SK-N-SH treated with all-trans-retinoic acid at 6 μM for 48 hours (cell line): ENCODE data around the gene SYDE1.

ENCODE experiments used
- ATAC-seq: fragments of 200-7000 bp; cut with Tn5 transposase; 3 replicates; pipeline ENCODE4 v1.9.1; 2020; ENCODE audit warnings: mild to moderate bottlenecking, moderate library complexity
- ARNTL ChIP-seq: fragments of 450-650 bp; formaldehyde crosslinking; IDR thresholded peaks from 2 replicates; pipeline ENCODE4 v1.5.0; 2020; ENCODE audit warnings: low read depth, mild to moderate bottlenecking, moderate library complexity, borderline replicate concordance
- CREB5 ChIP-seq: fragments of 250-450 bp; sonication (Bioruptor Pico); IDR thresholded peaks from 2 replicates; pipeline ENCODE4 v1.5.1; 2020; ENCODE audit warnings: low read depth, mild to moderate bottlenecking, moderate library complexity
- CSDC2 ChIP-seq: fragments of 250-450 bp; sonication (Bioruptor Pico); IDR thresholded peaks from 2 replicates; pipeline ENCODE4 v1.5.0; 2020; ENCODE audit warnings: mild to moderate bottlenecking, moderate library complexity
- PATZ1 ChIP-seq: fragments of 250-450 bp; sonication (Bioruptor Pico); IDR thresholded peaks from 2 replicates; pipeline ENCODE4 v1.8.0; 2020; ENCODE audit warnings: mild to moderate bottlenecking, moderate library complexity, borderline replicate concordance
- POU6F1 ChIP-seq: fragments of 250-450 bp; sonication (Bioruptor Pico); IDR thresholded peaks from 2 replicates; pipeline ENCODE4 v1.8.0; 2021; ENCODE audit warnings: low read depth, mild to moderate bottlenecking, moderate library complexity, borderline replicate concordance
- PPARA ChIP-seq: fragments of 250-450 bp; sonication (Bioruptor Pico); IDR thresholded peaks from 2 replicates; pipeline ENCODE4 v1.5.0; 2020; ENCODE audit warnings: mild to moderate bottlenecking, borderline replicate concordance
- RARB ChIP-seq: fragments of 250-450 bp; sonication (Bioruptor Pico); IDR thresholded peaks from 2 replicates; pipeline ENCODE4 v1.8.0; 2021; ENCODE audit warnings: mild to moderate bottlenecking, moderate library complexity
- TOX ChIP-seq: fragments of 250-450 bp; sonication (Bioruptor Pico); IDR thresholded peaks from 2 replicates; pipeline ENCODE4 v1.8.0; 2021; ENCODE audit warnings: mild to moderate bottlenecking, moderate library complexity, borderline replicate concordance
- TSHZ2 ChIP-seq: fragments of 250-450 bp; sonication (Bioruptor Pico); IDR thresholded peaks from 2 replicates; pipeline ENCODE4 v1.5.0; 2020; ENCODE audit warnings: mild to moderate bottlenecking, moderate library complexity
- ZC3H10 ChIP-seq: fragments of 250-450 bp; sonication (Bioruptor Pico); IDR thresholded peaks from 2 replicates; pipeline ENCODE4 v1.5.1; 2021; ENCODE audit warnings: mild to moderate bottlenecking, moderate library complexity
- ZFP30 ChIP-seq: fragments of 450-650 bp; formaldehyde crosslinking; IDR thresholded peaks from 2 replicates; pipeline ENCODE4 v1.5.0; 2022; ENCODE audit warnings: mild to moderate bottlenecking, moderate library complexity
- ZNF565 ChIP-seq: fragments of 450-650 bp; formaldehyde crosslinking; conservative IDR thresholded peaks from 2 replicates; pipeline ENCODE4 v1.5.0; 2020; ENCODE audit warnings: low read depth, mild to moderate bottlenecking, moderate library complexity
- ZNF70 ChIP-seq: fragments of 450-650 bp; formaldehyde crosslinking; IDR thresholded peaks from 2 replicates; pipeline ENCODE4 v1.5.0; 2020; ENCODE audit warnings: mild to moderate bottlenecking, moderate library complexity
- ZNF8 ChIP-seq: fragments of 450-650 bp; formaldehyde crosslinking; IDR thresholded peaks from 2 replicates; pipeline ENCODE4 v1.5.0; 2020; ENCODE audit warnings: mild to moderate bottlenecking, moderate library complexity

SYDE1 gene

GRCh38 chr19:15115080-15115479, 7.9 kb downstream of the SYDE1 start:
- ATAC-seq: peak; percentile 14
- TF ChIP-seq ZNF8 (CRISPR knock-in tag): no peak
- no peak for TF ChIP-seq ZNF70 (CRISPR knock-in tag)
- no peak for TF ChIP-seq PATZ1 (CRISPR knock-in tag)
- TF ChIP-seq PPARA: no peak

- ATAC-seq: peak; percentile 4; the same call in 2 of the 3 replicates
- TF ChIP-seq ZC3H10 (CRISPR knock-in tag) (no peak), ARNTL (CRISPR knock-in tag) (no peak), TSHZ2 (CRISPR knock-in tag) (no peak), CSDC2 (CRISPR knock-in tag) (no peak), PPARA (no peak), TOX (CRISPR knock-in tag) (no peak), POU6F1 (CRISPR knock-in tag) (no peak)
- TF ChIP-seq, all 23 proteins: peak for 0
Observed at GRCh38 chr19:15115762-15116615, 8.8 kb downstream of the SYDE1 start.

- no peak; the same call in 2 of the 3 replicates for ATAC-seq
- TF ChIP-seq RARB (CRISPR knock-in tag) (no peak), PATZ1 (CRISPR knock-in tag) (no peak), POU6F1 (CRISPR knock-in tag) (no peak), ZC3H10 (CRISPR knock-in tag) (no peak), ZFP30 (no peak), CREB5 (CRISPR knock-in tag) (no peak), CSDC2 (CRISPR knock-in tag) (no peak), ZNF565 (no peak), TSHZ2 (CRISPR knock-in tag) (no peak), TOX (CRISPR knock-in tag) (no peak)
Observed at GRCh38 chr19:15116856-15117255, 9.7 kb downstream of the SYDE1 start.
